Body of pancreas (tissue), 4 donors: ENCODE measurements around the gene SEC61A1. TPM values are rescaled to one million over a fixed set of nuclear protein-coding genes. Genes with fewer than 3 reads are reported as not detected.

Experiments used
- ATAC-seq: fragments of 150-250 bp; one replicate; pipeline ENCODE4 v1.9.1; 2016
- DNase-seq, 4 donors: peaks; one replicate each; pipeline ENCODE4 v3.0.0-alpha.2; 2019
- H3K27ac ChIP-seq, 4 donors: fragments of 200-600 bp; sonication (generic); 1 replicate in 3 of 4; 2 replicates in 1 of 4; pipeline versions ENCODE4 v1.5.1 to v1.6.1; 2016 to 2019; ENCODE audit warnings: mild to moderate bottlenecking in 1 of 4, mixed read lengths in 1 of 4, moderate library complexity in 1 of 4
- H3K27me3 ChIP-seq, 2 donors: fragments of 200-600 bp; sonication (generic); one replicate each; pipeline ENCODE4 v1.6.0; 2016; ENCODE audit warnings: mild to moderate bottlenecking in 1 of 2
- H3K36me3 ChIP-seq, 2 donors: fragments of 200-600 bp; sonication (generic); replicated peaks in 1 of 2; 2 replicates each; pipeline ENCODE4 v1.5.1; 2016; ENCODE audit warnings: low read depth in 2 of 2; ENCODE audit not compliant: insufficient read depth in 1 of 2
- H3K4me1 ChIP-seq: fragments of 200-600 bp; sonication (generic); one replicate; pipeline ENCODE4 v1.6.0; 2016
- H3K4me3 ChIP-seq, 2 donors: fragments of 200-600 bp; sonication (generic); 1 replicate in 1 of 2; 2 replicates in 1 of 2; pipeline ENCODE4 v1.5.1; 2016 to 2019
- H3K9me3 ChIP-seq, 3 donors: fragments of 200-600 bp; sonication (generic); 1 replicate in 2 of 3; 2 replicates in 1 of 3; pipeline ENCODE4 v1.5.1; 2016
- POLR2A ChIP-seq, 3 donors: fragments of 450-650 bp; IDR thresholded peaks; one replicate each; pipeline ENCODE4 v1.6.1; 2016; ENCODE audit warnings: antibody characterized with exemption in 3 of 3, mild to moderate bottlenecking in 2 of 3
- WGBS, 2 donors: methylation state at CpG; one replicate each; pipeline ENCODE4 v1.1.5; 2017; 5-methylcytosine and 5-hydroxymethylcytosine counted together
- intact Hi-C: fragments of 100-400 bp; cut with DNase I; formaldehyde crosslinking; loops from one replicate; pipeline ENCODE4 v1.15.1; 2023
- total RNA-seq, 2 donors: library from RNA; depleted of rRNA; stranded (reverse); fragments of >200 nt; gene quantifications; one replicate each; pipeline ENCODE4 v1.1.0, GENCODE V29; 2016
- TF ChIP-seq, protein P1 (sequence below), 7 experiments: fragments of 450-650 bp in 4 of 7; fragments of 200-600 bp in 3 of 7; sonication (generic) in 3 of 7; IDR thresholded peaks; one replicate each; pipeline ENCODE4 v1.5.1; 2016 to 2019; ENCODE audit warnings: antibody characterized with exemption in 7 of 7

The SEC61A1 gene
- total RNA-seq, 2 donors from 2014 or later, result 168 to 207 TPM

DNA sequence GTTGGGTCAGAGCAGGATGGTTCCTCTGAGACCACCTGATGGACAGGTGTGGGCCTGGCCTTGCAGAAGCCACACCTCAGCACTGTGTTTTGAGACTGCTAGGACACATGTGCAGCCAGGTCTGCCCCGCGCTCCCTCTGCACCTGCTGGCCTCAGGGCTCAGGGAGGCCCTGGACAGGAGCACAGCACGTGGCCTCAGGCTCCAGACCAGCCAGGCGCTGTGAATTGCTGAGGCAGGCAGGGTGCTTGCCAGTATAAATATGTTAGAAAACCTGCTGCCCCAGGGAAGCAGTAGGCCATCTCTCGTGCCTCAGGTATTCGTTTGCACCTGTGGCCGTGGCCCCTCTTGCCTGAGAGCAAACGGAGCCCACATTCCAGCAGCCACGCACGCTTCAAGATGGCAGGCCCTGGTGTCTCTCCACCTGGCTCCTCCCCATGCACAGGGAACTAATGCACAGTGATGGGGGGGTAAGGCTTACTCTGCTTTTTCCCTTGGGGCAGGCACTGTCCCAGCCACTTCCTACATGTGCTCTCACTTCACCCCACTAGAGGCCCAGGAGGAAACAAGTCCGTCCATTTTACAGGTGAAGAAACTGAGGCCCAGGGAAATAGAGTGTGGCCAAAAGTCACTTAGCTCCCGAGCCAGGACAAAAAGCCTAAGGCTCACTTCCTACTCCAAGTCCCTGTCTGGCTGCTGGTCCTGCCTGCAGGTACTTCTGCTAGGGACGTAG, 20.4 kb downstream of the SEC61A1 start:
- Histone ChIP-seq H3K4me3 (no peak overlapping the region), H3K27ac (peak overlapping the region in 2 of 4 donors; percentile 27 to 28), H3K27me3 (no peaks in the 10 kb centered on the region), H3K4me1 (peaks cover 65% of the 10 kb centered on the region), H3K9me3 (no peaks in the 10 kb centered on the region), H3K36me3 (peaks cover 16 to 32% of the 10 kb centered on the region in 2 donors)
- intact Hi-C loops, result loop anchor here (10.0 kb wide), 1 partner anchor 432 kb away; no protein-coding TSS in a partner anchor
- TF ChIP-seq POLR2A (IDR thresholded peaks at IDR 0.05), result no peak
- TF ChIP-seq, protein P1, sequence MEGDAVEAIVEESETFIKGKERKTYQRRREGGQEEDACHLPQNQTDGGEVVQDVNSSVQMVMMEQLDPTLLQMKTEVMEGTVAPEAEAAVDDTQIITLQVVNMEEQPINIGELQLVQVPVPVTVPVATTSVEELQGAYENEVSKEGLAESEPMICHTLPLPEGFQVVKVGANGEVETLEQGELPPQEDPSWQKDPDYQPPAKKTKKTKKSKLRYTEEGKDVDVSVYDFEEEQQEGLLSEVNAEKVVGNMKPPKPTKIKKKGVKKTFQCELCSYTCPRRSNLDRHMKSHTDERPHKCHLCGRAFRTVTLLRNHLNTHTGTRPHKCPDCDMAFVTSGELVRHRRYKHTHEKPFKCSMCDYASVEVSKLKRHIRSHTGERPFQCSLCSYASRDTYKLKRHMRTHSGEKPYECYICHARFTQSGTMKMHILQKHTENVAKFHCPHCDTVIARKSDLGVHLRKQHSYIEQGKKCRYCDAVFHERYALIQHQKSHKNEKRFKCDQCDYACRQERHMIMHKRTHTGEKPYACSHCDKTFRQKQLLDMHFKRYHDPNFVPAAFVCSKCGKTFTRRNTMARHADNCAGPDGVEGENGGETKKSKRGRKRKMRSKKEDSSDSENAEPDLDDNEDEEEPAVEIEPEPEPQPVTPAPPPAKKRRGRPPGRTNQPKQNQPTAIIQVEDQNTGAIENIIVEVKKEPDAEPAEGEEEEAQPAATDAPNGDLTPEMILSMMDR (IDR thresholded peaks at IDR 0.05), result no peak
- ATAC-seq (peak; percentile 27), DNase-seq (peak; percentile 52 to 78 (median 68))
- 50 to 63% methylated on average over 6 to 13 of the region's 13 CpGs for WGBS, 2 donors

DNA sequence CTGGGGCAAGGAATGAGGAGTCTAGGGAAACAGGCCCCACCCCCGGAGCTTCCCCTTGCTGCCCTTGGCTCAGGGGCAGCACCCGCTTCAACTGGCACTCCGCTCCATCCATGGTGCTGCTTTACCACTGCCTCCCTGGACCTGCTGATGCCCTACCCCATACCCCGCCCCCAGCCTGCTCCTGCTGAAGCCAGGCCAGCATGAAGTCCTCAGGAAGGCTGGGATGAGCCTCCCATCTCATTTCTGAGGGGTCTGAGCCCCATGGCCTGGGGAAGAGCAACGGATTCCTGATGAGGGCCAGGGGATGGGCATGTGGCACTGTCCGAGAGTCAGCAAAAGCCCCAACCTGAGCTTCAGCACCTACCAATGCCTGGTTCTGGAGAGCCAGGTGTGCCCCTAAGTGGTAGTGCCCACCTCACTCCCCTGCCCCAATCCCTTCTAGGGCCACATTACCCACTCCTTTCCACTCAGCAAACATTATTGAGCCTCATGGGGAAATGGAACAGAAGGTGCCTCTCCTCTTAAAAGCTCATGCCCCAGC, 21.0 kb downstream of the SEC61A1 start:
- DNase-seq, result no peak
- WGBS, 2 donors, result 60 to 75% methylated on average over 1 to 6 of the region's 6 CpGs
- Histone ChIP-seq H3K4me1 (peaks cover 63% of the 10 kb centered on the region), H3K27ac (peak overlapping the region in 1 of 4 donors; percentile 28), H3K27me3 (no peaks in the 10 kb centered on the region), H3K4me3 (no peak overlapping the region), H3K9me3 (no peaks in the 10 kb centered on the region), H3K36me3 (peaks cover 16 to 25% of the 10 kb centered on the region in 2 donors)
- intact Hi-C loops, result loop anchor here (10.0 kb wide), 1 partner anchor 432 kb away; no protein-coding TSS in a partner anchor
- no peak for ATAC-seq
- TF ChIP-seq POLR2A (IDR thresholded peaks at IDR 0.05), result no peak
- TF ChIP-seq, protein P1 (IDR thresholded peaks at IDR 0.05), result no peak

DNA sequence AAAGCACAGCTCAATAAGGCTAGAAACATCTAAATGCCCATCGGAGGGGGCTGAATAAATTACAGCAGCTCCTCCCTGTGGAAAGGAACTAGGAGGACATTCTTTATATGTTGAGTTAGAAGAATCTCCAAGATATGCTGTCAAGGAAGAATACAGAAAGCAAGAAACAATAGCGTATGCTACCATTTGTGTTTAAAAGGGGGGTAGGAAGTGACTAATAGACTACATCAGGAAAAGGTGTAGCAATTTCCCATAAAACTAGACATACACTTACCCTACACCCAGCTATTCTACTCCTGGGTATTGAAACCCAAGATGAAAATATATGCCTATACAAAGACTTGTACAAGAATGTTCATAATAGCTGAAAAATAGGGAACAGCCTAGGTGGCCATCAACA, 21.6 kb downstream of the SEC61A1 start:
- TF ChIP-seq, protein P1 (IDR thresholded peaks at IDR 0.05), result no peak
- Histone ChIP-seq H3K9me3 (no peaks in the 10 kb centered on the region), H3K36me3 (peaks cover 16 to 20% of the 10 kb centered on the region in 2 donors), H3K4me3 (no peak overlapping the region), H3K4me1 (peaks cover 58% of the 10 kb centered on the region), H3K27me3 (no peaks in the 10 kb centered on the region), H3K27ac (peak overlapping the region in 1 of 4 donors; percentile 28)
- ATAC-seq (no peak), DNase-seq (no peak)
- intact Hi-C loops, result loop anchor here (10.0 kb wide), 1 partner anchor 431 kb away; no protein-coding TSS in a partner anchor
- WGBS, 2 donors, result 63 to 70% methylated on average over 2 of the region's 2 CpGs

DNA sequence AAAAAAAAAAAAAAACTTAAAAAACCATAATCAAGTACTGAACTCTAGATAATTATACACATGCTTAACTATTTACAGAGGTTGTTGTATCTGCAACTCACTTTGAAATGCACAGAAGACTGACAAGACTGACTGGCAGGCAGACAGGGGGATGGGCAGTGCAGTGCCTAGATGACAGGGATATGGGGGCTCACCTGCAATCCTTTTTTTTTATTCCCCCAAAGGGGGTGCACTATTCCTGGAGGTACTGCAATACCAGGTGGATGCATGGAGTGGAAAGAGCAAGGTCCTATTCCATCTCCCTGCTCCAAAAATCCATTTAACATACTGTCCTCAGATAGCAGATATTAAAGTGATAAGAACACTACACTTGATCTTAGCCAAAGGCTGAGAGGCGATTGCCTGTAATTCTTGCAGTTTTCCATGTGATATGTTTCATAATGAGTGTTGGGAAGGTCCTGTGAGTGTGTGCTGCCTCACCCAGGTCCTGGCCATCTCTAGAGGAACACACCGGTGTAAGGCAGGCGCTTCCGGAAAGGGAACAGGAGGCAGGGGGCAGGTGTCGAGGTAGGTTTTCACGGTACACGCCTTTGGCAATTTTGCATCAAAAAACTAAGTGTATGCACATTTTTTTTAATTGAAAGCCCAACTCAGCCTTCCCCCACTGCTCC, 22.7 kb downstream of the SEC61A1 start:
- Histone ChIP-seq H3K4me3 (no peak overlapping the region), H3K27ac (peak overlapping the region in 2 of 4 donors; percentile 28 to 53), H3K27me3 (no peaks in the 10 kb centered on the region), H3K9me3 (no peaks in the 10 kb centered on the region), H3K36me3 (peaks cover 12 to 13% of the 10 kb centered on the region in 2 donors), H3K4me1 (peaks cover 48% of the 10 kb centered on the region)
- DNase-seq (no peak), ATAC-seq (peak; percentile 2)
- TF ChIP-seq POLR2A (IDR thresholded peaks at IDR 0.05), result no peak
- TF ChIP-seq, protein P1 (IDR thresholded peaks at IDR 0.05), result no peak
- WGBS, 2 donors, result 7 to 12% methylated on average over 7 of the region's 7 CpGs
- intact Hi-C loops, result loop anchor here (10.0 kb wide), 1 partner anchor 430 kb away; no protein-coding TSS in a partner anchor
